ACC112 (cell line): ENCODE measurements around the gene EEF1AKMT1.
A peak's percentile ranks its signal among the peaks of the same experiment; 100 is the strongest.
"Not testable (repeated sequence)": the region's sequence is repeated elsewhere in the genome, so short reads cannot be mapped to it uniquely, and the experiment has no call there.

Experiments used
- H2AFZ ChIP-seq: fragments of 200-600 bp; sonication (generic); one replicate; pipeline ENCODE4 v1.6.0; 2017; ENCODE audit warnings: antibody characterized with exemption, low read length; ENCODE audit not compliant: unreplicated experiment
- H3K27ac ChIP-seq: fragments of 200-600 bp; sonication (generic); 2 replicates; pipeline ENCODE4 v1.5.1; 2014; ENCODE audit warnings: low read depth, mild to moderate bottlenecking, antibody characterized with exemption, low read length, moderate library complexity
- H3K27me3 ChIP-seq: fragments of 200-600 bp; sonication (generic); 2 replicates; pipeline ENCODE4 v1.6.1; 2014; ENCODE audit warnings: mild to moderate bottlenecking, antibody characterized with exemption, low read length, moderate library complexity, mixed read lengths; ENCODE audit not compliant: insufficient read depth
- H3K36me3 ChIP-seq: fragments of 200-600 bp; sonication (generic); 2 replicates; pipeline ENCODE4 v1.6.1; 2016; ENCODE audit warnings: mild to moderate bottlenecking, antibody characterized with exemption, low read length, moderate library complexity, mixed read lengths; ENCODE audit not compliant: insufficient read depth
- H3K4me1 ChIP-seq: fragments of 200-600 bp; sonication (generic); one replicate; pipeline ENCODE4 v1.6.1; 2016; ENCODE audit warnings: low read length, mixed read lengths; ENCODE audit not compliant: insufficient read depth, unreplicated experiment, control insufficient read depth
- H3K4me3 ChIP-seq: fragments of 200-600 bp; sonication (generic); 2 replicates; pipeline ENCODE4 v1.5.1; 2014; ENCODE audit warnings: mild to moderate bottlenecking, low read depth, low read length
- H3K79me2 ChIP-seq: fragments of 200-600 bp; sonication (generic); one replicate; pipeline ENCODE4 v1.6.0; 2016; ENCODE audit warnings: low read length; ENCODE audit not compliant: control insufficient read depth, unreplicated experiment, insufficient read depth

The EEF1AKMT1 gene

GRCh38 chr13:20696073-20696472 lies 77.7 kb downstream of the EEF1AKMT1 start:
- no peak overlapping the region for H3K4me3 ChIP-seq
- no peak overlapping the region for H3K27ac ChIP-seq
- H3K27me3 ChIP-seq = no peaks in the 10 kb centered on the region
- no peaks in the 10 kb centered on the region for H3K79me2 ChIP-seq
- no peak overlapping the region for H2AFZ ChIP-seq
- no peaks in the 10 kb centered on the region for H3K36me3 ChIP-seq
- no peaks in the 10 kb centered on the region for H3K4me1 ChIP-seq

GRCh38 chr13:20691616-20692015 lies 82.1 kb downstream of the EEF1AKMT1 start:
- Histone ChIP-seq H3K4me3 (no peak overlapping the region), H2AFZ (no peak overlapping the region), H3K27ac (no peak overlapping the region), H3K4me1 (no peaks in the 10 kb centered on the region), H3K79me2 (no peaks in the 10 kb centered on the region), H3K36me3 (no peaks in the 10 kb centered on the region), H3K27me3 (no peaks in the 10 kb centered on the region)

GRCh38 chr13:20689291-20689690 lies 84.5 kb downstream of the EEF1AKMT1 start:
- H3K79me2 ChIP-seq = no peaks in the 10 kb centered on the region
- H3K36me3 ChIP-seq = no peaks in the 10 kb centered on the region
- H3K4me3 ChIP-seq = no peak overlapping the region
- H2AFZ ChIP-seq = no peak overlapping the region
- no peaks in the 10 kb centered on the region for H3K27me3 ChIP-seq
- no peak overlapping the region for H3K27ac ChIP-seq
- H3K4me1 ChIP-seq = peaks cover 6% of the 10 kb centered on the region

GRCh38 chr13:20686863-20687579 lies 86.7 kb downstream of the EEF1AKMT1 start:
- Histone ChIP-seq H3K4me1 (peaks cover 8% of the 10 kb centered on the region), H3K27me3 (no peaks in the 10 kb centered on the region), H3K36me3 (no peaks in the 10 kb centered on the region), H3K27ac (no peak overlapping the region), H3K79me2 (no peaks in the 10 kb centered on the region), H3K4me3 (no peak overlapping the region), H2AFZ (no peak overlapping the region)

- Histone ChIP-seq H3K36me3 (no peaks in the 10 kb centered on the region), H3K27me3 (no peaks in the 10 kb centered on the region), H3K4me3 (no peak overlapping the region), H3K27ac (no peak overlapping the region), H3K79me2 (no peaks in the 10 kb centered on the region), H3K4me1 (peaks cover 16% of the 10 kb centered on the region), H2AFZ (no peak overlapping the region)
These were observed 87.6 kb downstream of the EEF1AKMT1 start for GRCh38 chr13:20686167-20686566.

- Histone ChIP-seq H3K27ac (0 out of 2 replicates have a peak overlapping the region, but pooled peaks have one; percentile 20), H3K36me3 (no peaks in the 10 kb centered on the region), H3K4me3 (no peak overlapping the region), H3K4me1 (peaks cover 18% of the 10 kb centered on the region), H3K79me2 (no peaks in the 10 kb centered on the region), H2AFZ (no peak overlapping the region), H3K27me3 (no peaks in the 10 kb centered on the region)
These were observed 88.7 kb downstream of the EEF1AKMT1 start for GRCh38 chr13:20685092-20685491.

- Histone ChIP-seq H3K4me1 (peaks cover 18% of the 10 kb centered on the region), H3K4me3 (no peak overlapping the region), H3K27me3 (no peaks in the 10 kb centered on the region), H3K36me3 (no peaks in the 10 kb centered on the region), H2AFZ (no peak overlapping the region), H3K27ac (0 out of 2 replicates have a peak overlapping the region, but pooled peaks have one; percentile 20), H3K79me2 (no peaks in the 10 kb centered on the region)
These were observed 89.2 kb downstream of the EEF1AKMT1 start for GRCh38 chr13:20684546-20684945.

GRCh38 chr13:20684041-20684440 lies 89.7 kb downstream of the EEF1AKMT1 start:
- Histone ChIP-seq H3K27me3 (no peaks in the 10 kb centered on the region), H3K4me3 (no peak overlapping the region), H2AFZ (no peak overlapping the region), H3K36me3 (no peaks in the 10 kb centered on the region), H3K79me2 (no peaks in the 10 kb centered on the region), H3K27ac (no peak overlapping the region), H3K4me1 (peaks cover 18% of the 10 kb centered on the region)

GRCh38 chr13:20682061-20682460 lies 91.7 kb downstream of the EEF1AKMT1 start:
- no peaks in the 10 kb centered on the region for H3K36me3 ChIP-seq
- no peak overlapping the region for H3K4me3 ChIP-seq
- peaks cover 18% of the 10 kb centered on the region for H3K4me1 ChIP-seq
- no peak overlapping the region for H2AFZ ChIP-seq
- H3K79me2 ChIP-seq = no peaks in the 10 kb centered on the region
- no peaks in the 10 kb centered on the region for H3K27me3 ChIP-seq
- no peak overlapping the region for H3K27ac ChIP-seq

- H3K4me1 ChIP-seq = peaks cover 18% of the 10 kb centered on the region
- H2AFZ ChIP-seq, H3K79me2 ChIP-seq, H3K36me3 ChIP-seq, H3K27ac ChIP-seq, H3K27me3 ChIP-seq: not testable (repeated sequence)
- H3K4me3 ChIP-seq = peak overlapping the region; percentile 16; the same call in 1 of the 2 replicates
These were observed 92.3 kb downstream of the EEF1AKMT1 start for GRCh38 chr13:20681481-20681880.

- H3K36me3 ChIP-seq = no peaks in the 10 kb centered on the region
- peaks cover 18% of the 10 kb centered on the region for H3K4me1 ChIP-seq
- H3K27ac ChIP-seq = no peak overlapping the region
- no peaks in the 10 kb centered on the region for H3K79me2 ChIP-seq
- no peaks in the 10 kb centered on the region for H3K27me3 ChIP-seq
- H3K4me3 ChIP-seq = no peak overlapping the region
- H2AFZ ChIP-seq = no peak overlapping the region
These were observed 93.2 kb downstream of the EEF1AKMT1 start for GRCh38 chr13:20680416-20681080.
